ENCODE data around the gene CALM3.

DNA sequence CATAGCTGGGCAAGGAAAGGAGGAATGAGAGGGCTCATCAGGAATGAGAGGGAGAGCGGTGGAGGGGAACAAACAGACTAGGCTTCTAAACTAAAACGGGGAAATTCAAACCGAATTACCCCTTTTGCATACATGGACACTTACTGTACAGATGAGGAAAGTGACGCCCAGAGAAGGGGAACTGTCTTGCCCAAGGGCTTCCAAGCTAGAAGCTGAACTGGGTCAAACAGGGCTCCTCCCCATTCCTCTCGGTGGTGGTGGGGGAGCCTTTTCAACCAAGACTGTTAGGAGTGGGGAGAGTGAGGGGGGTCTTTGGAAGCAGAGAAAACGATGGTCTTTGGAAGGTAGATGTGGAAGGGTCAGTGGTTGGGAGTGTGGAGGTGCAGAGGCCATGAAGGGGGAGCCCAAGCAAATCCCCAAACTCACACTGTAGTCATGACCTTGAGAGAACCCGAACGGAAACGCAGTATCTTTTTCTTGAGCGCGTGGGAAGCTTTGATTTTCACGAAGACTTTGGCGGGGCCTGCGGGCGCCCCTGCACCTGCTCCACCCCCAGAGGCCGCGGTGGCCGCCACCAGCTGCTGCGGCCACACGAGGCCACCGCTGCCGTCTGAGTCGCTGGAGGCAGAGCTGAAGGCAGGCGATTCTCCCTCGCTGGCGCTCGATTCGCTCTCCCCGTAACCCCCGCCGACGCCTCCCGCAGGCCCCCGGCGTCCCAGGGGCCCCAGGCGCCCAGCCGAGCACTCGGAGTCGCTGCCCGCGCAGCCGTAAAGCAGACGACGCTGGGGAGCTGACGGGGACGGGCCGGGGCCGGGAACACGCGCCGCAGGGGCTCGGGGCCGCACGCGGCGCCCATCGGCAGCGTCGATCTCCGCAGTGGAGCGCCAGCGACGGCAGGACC, 47.2 kb downstream of the CALM3 start:
- TF ChIP-seq FOXM1 (IDR thresholded peaks at IDR 0.05; ENCODE audit: low read depth) = no peak
- TF ChIP-seq, protein P1, sequence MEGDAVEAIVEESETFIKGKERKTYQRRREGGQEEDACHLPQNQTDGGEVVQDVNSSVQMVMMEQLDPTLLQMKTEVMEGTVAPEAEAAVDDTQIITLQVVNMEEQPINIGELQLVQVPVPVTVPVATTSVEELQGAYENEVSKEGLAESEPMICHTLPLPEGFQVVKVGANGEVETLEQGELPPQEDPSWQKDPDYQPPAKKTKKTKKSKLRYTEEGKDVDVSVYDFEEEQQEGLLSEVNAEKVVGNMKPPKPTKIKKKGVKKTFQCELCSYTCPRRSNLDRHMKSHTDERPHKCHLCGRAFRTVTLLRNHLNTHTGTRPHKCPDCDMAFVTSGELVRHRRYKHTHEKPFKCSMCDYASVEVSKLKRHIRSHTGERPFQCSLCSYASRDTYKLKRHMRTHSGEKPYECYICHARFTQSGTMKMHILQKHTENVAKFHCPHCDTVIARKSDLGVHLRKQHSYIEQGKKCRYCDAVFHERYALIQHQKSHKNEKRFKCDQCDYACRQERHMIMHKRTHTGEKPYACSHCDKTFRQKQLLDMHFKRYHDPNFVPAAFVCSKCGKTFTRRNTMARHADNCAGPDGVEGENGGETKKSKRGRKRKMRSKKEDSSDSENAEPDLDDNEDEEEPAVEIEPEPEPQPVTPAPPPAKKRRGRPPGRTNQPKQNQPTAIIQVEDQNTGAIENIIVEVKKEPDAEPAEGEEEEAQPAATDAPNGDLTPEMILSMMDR (IDR thresholded peaks at IDR 0.05) = no peak
- TF ChIP-seq, protein P2, sequence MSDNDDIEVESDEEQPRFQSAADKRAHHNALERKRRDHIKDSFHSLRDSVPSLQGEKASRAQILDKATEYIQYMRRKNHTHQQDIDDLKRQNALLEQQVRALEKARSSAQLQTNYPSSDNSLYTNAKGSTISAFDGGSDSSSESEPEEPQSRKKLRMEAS (IDR thresholded peaks at IDR 0.05; ENCODE audit: low read depth) = no peak
- no peak for TF ChIP-seq MEF2A (IDR thresholded peaks at IDR 0.05; ENCODE audit: borderline replicate concordance, low read depth)
- TF ChIP-seq POLR2AphosphoS5 (IDR thresholded peaks at IDR 0.05; ENCODE audit: low read depth, low read length) = no peak
- TF ChIP-seq NFIC (IDR thresholded peaks at IDR 0.05; ENCODE audit: borderline replicate concordance) = no peak
- TF ChIP-seq SIN3A (IDR thresholded peaks at IDR 0.05; ENCODE audit: borderline replicate concordance, low read depth, low read length) = no peak
- TF ChIP-seq GATA2 (CRISPR knock-in tag; IDR thresholded peaks at IDR 0.05) = no peak
- no peak for TF ChIP-seq NRF1 (IDR thresholded peaks at IDR 0.05; ENCODE audit: low read depth, low read length)
- no peak for TF ChIP-seq YY1 (IDR thresholded peaks at IDR 0.05; ENCODE audit: low read depth)
- TF ChIP-seq GABPA (IDR thresholded peaks at IDR 0.05; ENCODE audit: low read depth) = no peak
